Lower lobe of right lung (tissue), 2 donors: ENCODE results near the gene HK1. TPM values are rescaled to one million over a fixed set of nuclear protein-coding genes. Genes with fewer than 3 reads are reported as not detected.
"Not testable (repeated sequence)": the region's sequence is repeated elsewhere in the genome, so short reads cannot be mapped to it uniquely, and the experiment has no call there.

Experiments used
- ATAC-seq, 2 donors: fragments of 200-7000 bp; cut with Tn5 transposase; one replicate each; pipeline ENCODE4 v1.9.1; 2020 to 2022; ENCODE audit warnings: mild to moderate bottlenecking in 2 of 2, moderate library complexity in 2 of 2
- DNase-seq: peaks from one replicate; pipeline ENCODE4 v3.0.0-alpha.2; 2020
- H3K27ac ChIP-seq: fragments of 200-600 bp; one replicate; pipeline ENCODE4 v1.8.0; 2022
- H3K27me3 ChIP-seq: fragments of 200-600 bp; one replicate; pipeline ENCODE4 v1.8.0; 2022; ENCODE audit warnings: low read depth
- H3K36me3 ChIP-seq: fragments of 200-600 bp; one replicate; pipeline ENCODE4 v1.8.0; 2022; ENCODE audit warnings: mild to moderate bottlenecking
- H3K4me1 ChIP-seq: fragments of 200-600 bp; one replicate; pipeline ENCODE4 v1.8.0; 2022
- H3K4me3 ChIP-seq: fragments of 200-600 bp; one replicate; pipeline ENCODE4 v1.8.0; 2022; ENCODE audit warnings: mild to moderate bottlenecking
- H3K9me3 ChIP-seq: fragments of 200-600 bp; one replicate; pipeline ENCODE4 v1.8.0; 2022
- intact Hi-C: fragments of 100-400 bp; cut with DNase I; formaldehyde crosslinking; loops from one replicate; pipeline ENCODE4 v1.11.0; 2022
- total RNA-seq: library from RNA; stranded (reverse); fragmentation: NEBNext Ultra II Directional; extraction: Animal tissue kit (Norgen Biotek cat#: 25700); gene quantifications from one replicate; pipeline ENCODE4 v1.2.1, GENCODE V29; 2021
- TF ChIP-seq, protein P1 (sequence below): fragments of 200-600 bp; IDR thresholded peaks from one replicate; pipeline ENCODE4 v1.8.0; 2022; ENCODE audit warnings: antibody characterized with exemption, mild to moderate bottlenecking
- donor health status: DM: no; HTN: yes; CAD: no; lungs with severe emphysema.

Gene HK1
- total RNA-seq, 1 donor from 2014 or later, result 85.1 TPM

DNA sequence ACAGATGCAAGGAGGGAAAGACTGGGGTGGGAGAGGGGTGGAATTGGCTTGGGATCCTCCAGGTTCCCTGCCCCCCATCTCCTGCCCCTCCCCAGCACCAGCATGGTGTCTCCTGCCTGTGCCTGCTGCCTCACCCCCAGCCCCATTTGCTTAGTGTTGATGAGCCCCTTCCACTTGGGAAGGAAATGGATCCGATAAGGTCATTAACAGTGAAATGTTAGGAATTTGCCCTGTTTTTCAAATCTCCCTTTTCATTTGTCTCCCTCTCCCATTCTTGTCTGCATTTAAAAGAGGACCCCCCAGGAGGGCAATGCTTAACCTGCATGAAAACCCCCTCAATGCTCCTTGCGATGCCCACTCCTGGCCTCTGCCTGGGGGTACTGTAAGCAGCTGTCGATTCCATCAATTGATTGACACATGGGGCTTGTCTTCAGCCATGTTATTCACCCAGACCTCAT is 51.5 kb downstream of the HK1 start:
- TF ChIP-seq, protein P1, sequence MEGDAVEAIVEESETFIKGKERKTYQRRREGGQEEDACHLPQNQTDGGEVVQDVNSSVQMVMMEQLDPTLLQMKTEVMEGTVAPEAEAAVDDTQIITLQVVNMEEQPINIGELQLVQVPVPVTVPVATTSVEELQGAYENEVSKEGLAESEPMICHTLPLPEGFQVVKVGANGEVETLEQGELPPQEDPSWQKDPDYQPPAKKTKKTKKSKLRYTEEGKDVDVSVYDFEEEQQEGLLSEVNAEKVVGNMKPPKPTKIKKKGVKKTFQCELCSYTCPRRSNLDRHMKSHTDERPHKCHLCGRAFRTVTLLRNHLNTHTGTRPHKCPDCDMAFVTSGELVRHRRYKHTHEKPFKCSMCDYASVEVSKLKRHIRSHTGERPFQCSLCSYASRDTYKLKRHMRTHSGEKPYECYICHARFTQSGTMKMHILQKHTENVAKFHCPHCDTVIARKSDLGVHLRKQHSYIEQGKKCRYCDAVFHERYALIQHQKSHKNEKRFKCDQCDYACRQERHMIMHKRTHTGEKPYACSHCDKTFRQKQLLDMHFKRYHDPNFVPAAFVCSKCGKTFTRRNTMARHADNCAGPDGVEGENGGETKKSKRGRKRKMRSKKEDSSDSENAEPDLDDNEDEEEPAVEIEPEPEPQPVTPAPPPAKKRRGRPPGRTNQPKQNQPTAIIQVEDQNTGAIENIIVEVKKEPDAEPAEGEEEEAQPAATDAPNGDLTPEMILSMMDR, result no peak
- DNase-seq (no peak), ATAC-seq (no peak)
- Histone ChIP-seq H3K4me3 (no peak overlapping the region), H3K36me3 (peaks cover 5% of the 10 kb centered on the region), H3K27ac (peak overlapping the region; percentile 72), H3K27me3 (no peaks in the 10 kb centered on the region), H3K9me3 (no peaks in the 10 kb centered on the region), H3K4me1 (peaks cover 76% of the 10 kb centered on the region)
- intact Hi-C loops, result no loop called here

DNA sequence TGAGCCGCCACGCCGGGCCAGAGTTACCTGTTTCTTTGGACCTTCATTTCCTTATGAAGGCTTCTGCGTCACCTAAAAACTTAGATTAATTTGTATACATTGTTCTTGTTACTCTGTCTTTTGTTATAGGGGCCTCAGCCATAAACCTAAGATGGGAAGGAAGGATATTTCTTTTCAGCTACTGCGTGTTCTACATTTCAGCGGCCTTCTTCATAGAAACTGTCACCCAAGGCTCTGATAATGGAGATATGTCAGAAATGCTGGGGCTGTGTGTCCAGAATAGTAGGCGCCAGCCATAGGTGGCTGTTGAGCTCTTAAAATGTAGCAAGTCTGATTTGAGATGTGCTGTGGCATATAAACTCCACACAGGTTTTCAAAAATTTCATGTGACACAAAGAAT is 52.9 kb downstream of the HK1 start:
- peaks cover 5% of the 10 kb centered on the region for H3K36me3 ChIP-seq
- no peak overlapping the region for H3K4me3 ChIP-seq
- peaks cover 87% of the 10 kb centered on the region for H3K4me1 ChIP-seq
- H3K27me3 ChIP-seq, result no peaks in the 10 kb centered on the region
- H3K27ac ChIP-seq, result no peak overlapping the region
- DNase-seq, result no peak
- TF ChIP-seq, protein P1, result no peak
- no peaks in the 10 kb centered on the region for H3K9me3 ChIP-seq
- no peak for ATAC-seq
- intact Hi-C loops, result no loop called here

DNA sequence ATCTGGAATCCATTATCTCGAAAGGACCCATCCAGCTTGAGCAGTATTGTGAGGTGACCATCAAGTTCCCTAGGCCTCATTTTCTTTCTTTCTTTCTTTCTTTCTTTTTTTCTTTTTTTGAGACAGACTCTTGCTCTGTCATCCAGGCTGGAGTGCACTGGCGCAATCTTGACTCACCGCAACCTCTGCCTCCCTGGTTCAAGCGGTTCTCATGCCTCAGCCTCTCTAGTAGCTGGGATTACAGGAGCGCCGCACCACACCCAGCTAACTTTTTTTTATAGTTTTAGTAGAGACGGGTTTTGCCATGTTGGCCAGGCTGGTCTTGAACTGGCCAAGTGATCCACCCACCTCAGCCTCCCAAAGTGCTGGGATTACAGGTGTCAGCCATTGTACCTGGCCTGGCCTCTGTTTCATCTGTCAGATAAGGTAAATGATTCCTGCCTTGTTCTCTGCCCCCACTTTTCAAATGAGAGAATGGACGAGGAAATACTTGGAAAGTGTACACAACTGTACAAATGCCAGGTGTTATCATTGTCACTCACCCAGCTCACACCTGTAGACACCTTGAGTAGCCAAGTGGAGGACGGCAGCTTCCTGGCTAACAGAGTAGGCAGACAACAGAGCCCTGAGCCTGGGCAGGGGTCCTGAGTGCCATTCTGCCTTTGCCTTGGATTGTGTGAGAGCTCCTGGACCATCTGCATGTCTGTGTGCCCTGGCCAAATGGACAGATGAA is 54.1 kb downstream of the HK1 start:
- H3K36me3 ChIP-seq, result peaks cover 5% of the 10 kb centered on the region
- DNase-seq (no peak), ATAC-seq (peak in 1 of 2 donors; percentile 27)
- H3K27me3 ChIP-seq, result no peaks in the 10 kb centered on the region
- H3K9me3 ChIP-seq, result no peaks in the 10 kb centered on the region
- peaks cover 87% of the 10 kb centered on the region for H3K4me1 ChIP-seq
- TF ChIP-seq, protein P1, result no peak
- H3K27ac ChIP-seq, result peak overlapping the region; percentile 69
- intact Hi-C loops, result no loop called here
- H3K4me3 ChIP-seq, result no peak overlapping the region

DNA sequence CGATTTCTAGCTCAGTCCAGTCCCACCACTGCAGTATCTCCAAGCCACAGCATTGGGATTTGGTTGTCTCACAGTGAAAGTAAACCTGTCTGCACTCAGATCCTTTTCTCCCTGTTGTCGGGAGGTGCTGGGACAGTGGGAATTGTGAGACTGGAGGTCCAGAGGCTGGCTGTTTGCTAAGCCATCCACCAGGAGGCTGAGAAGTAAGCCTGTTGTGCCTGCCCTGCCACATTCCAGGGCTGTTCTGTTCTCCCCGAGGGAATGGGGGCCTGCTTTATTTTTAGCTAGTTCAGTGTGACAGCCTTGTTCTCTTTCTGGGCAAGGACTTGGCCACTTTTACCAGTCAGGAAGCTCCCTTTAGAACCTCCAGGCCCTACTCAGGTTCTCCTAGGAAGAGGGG is 54.9 kb downstream of the HK1 start:
- Histone ChIP-seq H3K4me1 (peaks cover 87% of the 10 kb centered on the region), H3K27me3 (no peaks in the 10 kb centered on the region), H3K4me3 (no peak overlapping the region), H3K9me3 (no peaks in the 10 kb centered on the region), H3K36me3 (peaks cover 5% of the 10 kb centered on the region), H3K27ac (peak overlapping the region; percentile 69)
- DNase-seq, result peak; percentile 72
- TF ChIP-seq, protein P1, result peak; percentile 39
- peak; percentile 77 to 86 for ATAC-seq
- intact Hi-C loops, result no loop called here

DNA sequence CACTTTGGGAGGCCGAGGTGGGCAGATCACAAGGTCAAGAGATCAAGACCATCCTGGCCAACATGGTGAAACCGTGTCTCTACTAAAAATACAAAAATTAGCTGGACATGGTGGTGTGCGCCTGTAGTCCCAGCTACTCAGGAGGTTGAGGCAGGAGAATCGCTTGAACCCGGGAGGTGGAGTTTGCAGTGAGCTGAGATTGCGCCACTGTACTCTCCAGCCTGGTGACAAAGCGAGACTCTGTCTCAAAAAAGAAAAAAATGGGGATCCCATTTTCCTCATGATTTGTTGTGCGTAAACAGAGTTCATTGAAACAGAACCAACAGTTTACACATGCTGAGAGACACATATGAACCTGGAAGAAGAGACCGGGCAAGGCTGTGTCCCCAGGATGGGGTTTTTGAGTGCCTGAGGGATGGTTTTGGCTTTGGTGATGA is 55.6 kb downstream of the HK1 start:
- H3K4me1 ChIP-seq, result peaks cover 86% of the 10 kb centered on the region
- peak overlapping the region; percentile 69 for H3K27ac ChIP-seq
- DNase-seq, H3K36me3 ChIP-seq, H3K4me3 ChIP-seq, H3K27me3 ChIP-seq, intact Hi-C loops, ATAC-seq, H3K9me3 ChIP-seq: not testable (repeated sequence)

DNA sequence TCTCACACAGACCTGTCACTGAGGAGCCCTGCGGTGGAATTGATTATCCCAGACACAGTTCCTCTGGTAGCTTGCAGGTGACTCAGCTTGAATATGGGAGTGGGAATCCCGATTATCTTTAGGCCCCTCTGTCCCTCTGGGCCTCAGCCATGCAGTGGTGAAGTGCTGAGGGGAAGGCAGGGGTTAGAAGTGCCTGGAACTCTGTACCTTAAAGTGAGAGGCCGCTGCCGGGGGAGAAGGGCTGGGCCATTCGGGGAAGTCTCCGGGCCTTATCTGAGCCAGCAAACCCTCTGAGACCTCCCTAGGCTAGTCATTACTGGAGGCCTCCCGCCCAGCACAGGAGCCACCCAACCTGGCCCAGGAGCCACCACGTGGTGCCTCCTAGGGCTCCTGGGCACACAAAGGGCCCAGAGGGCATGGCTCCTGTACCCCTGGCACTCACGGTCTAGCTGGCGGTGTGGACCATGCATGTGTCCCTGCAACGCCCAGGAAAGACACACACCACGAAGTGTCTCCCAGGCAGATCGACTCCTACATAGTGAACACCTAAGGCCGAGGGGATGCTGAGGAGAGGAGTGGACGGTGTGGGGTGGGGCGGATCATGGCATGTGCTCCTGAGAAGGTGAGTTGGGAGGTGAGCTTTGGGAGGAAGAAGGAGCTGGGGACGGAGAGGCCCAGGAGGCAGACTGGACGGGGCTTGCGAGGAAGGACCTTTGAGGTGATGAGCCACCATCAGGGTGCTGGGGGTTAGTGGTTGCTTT is 56.2 kb downstream of the HK1 start:
- intact Hi-C loops, result no loop called here
- DNase-seq, result no peak
- peak overlapping the region; percentile 69 for H3K27ac ChIP-seq

More for the DNA sequence above, 56.2 kb downstream of the HK1 start:
- TF ChIP-seq, protein P1, result no peak
- Histone ChIP-seq H3K27me3 (no peaks in the 10 kb centered on the region), H3K36me3 (peaks cover 5% of the 10 kb centered on the region), H3K4me1 (peaks cover 86% of the 10 kb centered on the region), H3K4me3 (no peak overlapping the region), H3K9me3 (no peaks in the 10 kb centered on the region)
- ATAC-seq, result peak in 1 of 2 donors; percentile 5
